Measurements from ENCODE around the gene RNF26. TPM values are rescaled to one million over a fixed set of nuclear protein-coding genes. Genes with fewer than 3 reads are reported as not detected.

RNF26 gene
- polyA plus RNA-seq, 4 donors = 28.4 to 34.5 (median 30.9) TPM

DNA sequence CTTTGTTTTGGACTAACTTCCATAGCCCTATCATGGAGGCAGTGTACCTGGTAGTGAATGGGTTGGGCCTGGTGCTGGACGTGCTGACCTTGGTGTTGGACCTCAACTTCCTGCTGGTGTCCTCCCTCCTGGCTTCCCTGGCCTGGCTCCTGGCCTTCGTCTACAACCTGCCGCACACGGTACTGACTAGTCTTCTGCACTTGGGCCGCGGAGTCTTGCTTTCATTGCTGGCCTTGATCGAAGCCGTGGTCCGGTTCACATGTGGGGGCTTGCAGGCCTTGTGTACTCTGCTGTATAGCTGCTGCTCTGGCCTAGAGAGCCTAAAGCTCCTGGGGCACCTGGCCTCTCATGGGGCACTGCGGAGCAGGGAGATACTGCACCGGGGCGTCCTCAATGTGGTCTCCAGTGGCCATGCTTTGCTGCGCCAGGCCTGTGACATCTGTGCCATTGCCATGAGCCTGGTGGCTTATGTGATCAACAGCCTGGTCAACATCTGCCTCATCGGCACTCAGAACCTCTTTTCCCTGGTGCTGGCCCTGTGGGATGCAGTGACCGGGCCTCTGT is 846 bp downstream of the RNF26 start:
- no peak for DNase-seq (ENCODE audit: low read depth in 4 of 4, low spot score in 3 of 4)

DNA sequence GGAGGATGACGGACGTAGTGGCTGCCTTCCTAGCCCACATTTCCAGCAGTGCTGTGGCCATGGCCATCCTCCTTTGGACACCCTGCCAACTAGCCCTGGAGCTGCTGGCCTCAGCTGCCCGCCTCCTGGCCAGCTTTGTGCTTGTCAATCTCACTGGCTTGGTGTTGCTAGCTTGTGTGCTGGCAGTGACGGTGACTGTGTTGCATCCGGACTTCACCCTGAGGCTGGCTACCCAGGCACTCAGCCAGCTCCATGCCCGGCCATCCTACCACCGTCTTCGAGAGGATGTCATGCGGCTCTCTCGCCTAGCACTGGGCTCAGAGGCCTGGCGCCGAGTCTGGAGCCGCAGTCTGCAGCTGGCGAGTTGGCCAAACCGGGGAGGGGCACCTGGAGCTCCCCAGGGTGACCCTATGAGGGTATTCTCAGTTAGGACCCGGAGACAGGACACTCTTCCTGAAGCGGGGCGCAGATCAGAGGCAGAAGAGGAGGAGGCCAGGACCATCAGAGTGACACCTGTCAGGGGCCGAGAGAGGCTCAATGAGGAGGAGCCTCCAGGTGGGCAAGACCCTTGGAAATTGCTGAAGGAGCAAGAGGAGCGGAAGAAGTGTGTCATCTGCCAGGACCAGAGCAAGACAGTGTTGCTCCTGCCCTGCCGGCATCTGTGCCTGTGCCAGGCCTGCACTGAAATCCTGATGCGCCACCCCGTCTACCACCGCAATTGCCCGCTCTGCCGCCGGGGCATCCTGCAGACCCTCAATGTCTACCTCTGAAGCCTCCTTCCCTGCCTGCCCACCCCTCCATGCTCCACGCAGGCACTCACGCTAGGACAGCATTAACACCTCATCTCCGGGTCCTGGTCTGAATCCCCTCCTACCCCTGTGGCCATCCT is 1.6 kb downstream of the RNF26 start:
- DNase-seq (ENCODE audit: low read depth in 4 of 4, low spot score in 3 of 4) = no peak

DNA sequence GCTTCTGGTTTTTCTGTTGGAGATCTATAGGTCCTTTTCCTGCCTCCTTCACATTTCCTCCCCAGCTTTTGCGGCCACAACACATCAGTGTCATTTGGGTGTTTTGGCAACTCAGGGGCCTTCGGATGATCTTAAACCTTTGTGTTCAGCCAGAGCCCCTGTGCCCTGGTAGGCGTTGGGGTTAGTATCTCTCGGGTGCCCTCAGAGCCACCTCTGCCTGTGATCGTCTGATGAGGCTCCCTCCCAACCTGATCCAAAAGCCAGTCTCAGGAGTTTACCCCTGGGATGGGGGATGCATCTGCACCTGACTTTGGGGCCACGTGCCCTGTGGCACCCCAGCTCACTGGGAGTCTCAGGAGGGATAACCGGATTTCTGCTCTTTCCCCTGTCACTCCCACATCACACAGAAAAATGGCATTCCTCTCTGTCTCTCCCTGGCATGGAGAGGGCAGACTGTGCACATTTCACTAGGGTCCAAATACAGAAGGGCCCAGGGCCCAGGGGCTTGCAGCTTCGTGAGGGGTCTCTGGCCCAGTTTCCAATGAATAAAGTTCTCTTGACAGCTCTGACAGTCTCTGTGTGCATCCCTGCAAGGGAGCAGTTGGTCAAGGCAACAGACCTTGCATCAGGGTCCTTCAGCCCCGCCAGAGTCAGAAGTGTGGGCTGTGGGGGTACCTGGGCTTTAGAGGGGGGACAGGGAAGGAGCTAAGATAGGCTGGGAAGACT is 2.6 kb downstream of the RNF26 start:
- no peak for DNase-seq (ENCODE audit: low read depth in 4 of 4, low spot score in 3 of 4)

DNA sequence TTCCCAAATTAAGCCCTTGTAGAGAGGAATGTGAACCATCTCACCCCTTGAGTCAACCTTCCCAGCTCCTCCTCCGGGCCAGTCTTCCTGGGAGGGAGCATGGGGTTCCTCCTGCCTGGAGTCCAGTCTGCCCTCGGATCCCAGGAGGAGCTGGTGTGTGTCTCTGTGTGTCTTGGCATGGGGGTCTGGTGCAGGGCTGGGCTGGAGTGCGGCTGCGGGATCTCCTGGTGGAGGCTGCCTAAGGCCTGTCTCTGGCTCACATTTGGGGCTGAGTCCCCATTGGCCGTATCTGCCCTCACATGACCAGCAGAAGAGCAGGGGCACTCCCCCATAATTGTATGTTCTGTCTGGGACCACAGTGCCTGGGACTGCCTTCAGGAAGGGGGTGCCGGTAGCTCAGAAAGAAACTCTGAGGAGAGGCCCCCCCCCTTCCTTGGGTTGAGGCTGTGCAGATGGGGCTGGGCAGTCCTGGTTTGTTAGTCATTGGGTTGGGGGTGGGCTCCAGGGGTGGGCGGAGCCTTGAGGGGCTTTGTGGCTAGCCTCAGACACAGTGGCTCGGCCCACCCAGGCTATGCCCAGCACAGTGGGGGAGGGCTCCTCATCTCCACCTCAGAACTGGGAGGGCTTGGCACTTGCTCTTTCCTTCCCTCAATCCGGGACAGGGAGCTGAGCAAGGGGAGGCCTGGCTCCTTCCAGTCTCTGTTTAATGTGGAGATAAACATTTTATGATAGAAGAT is 3.4 kb downstream of the RNF26 start:
- no peak for DNase-seq (ENCODE audit: low read depth in 4 of 4, low spot score in 3 of 4)

DNA sequence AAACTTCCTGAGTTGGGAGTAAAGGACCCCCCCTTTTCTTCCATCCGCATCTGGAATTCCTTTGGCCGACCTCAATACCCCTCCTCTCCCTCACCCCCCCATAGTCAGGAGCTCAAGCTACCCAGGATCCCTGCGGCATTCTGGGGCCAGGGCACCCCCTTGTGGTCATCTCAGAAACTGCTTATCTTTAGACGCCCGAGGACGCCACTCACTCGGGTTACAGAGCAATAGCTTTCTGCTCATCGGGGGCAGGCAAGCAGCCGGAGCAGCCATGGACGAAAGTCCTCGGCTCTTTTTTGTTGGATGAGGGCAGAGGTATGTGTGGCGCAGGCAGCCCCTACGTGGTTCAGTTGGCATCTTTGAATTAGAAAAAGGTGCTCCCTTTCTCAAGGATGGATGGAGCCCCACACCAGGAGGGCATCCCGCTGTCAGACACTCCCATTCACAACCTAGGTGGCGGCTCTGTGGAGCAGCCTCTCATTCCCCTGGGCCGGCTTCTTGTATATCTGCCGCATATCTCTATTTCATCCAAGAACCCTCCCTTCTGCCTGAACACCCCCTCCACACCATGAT is 4.1 kb downstream of the RNF26 start:
- DNase-seq (ENCODE audit: low read depth in 4 of 4, low spot score in 3 of 4) = no peak

DNA sequence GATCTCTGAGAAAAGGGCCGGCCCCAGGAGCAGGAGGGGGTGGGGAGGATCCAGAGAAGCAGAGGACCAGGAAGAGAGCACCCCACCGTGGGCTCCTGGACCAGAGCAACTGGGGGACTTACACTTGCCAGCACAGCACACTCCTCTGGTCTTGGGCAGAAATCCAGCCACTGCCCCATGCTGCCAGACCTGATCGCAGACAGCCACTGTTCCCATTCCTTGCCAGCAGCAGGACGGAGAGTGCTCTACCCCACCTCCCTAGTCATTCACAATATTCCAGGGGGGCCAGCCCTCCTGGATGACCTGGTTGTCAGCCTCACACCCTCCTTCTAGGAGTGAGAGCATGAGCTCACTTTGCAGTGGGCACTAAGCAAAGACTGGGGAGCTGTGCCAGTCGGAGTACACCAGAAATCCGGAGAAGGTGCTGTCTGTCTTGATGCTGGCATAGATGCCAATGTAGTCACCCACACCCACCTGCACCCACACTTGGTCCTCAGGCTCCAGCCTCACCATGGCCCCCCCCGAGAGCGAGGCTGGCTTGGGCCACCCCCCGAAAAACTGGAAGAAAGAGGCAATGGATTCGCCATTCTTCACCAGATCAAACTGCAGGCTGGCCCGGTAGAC is 4.8 kb downstream of the RNF26 start:
- DNase-seq (ENCODE audit: low read depth in 4 of 4, low spot score in 3 of 4) = no peak

DNA sequence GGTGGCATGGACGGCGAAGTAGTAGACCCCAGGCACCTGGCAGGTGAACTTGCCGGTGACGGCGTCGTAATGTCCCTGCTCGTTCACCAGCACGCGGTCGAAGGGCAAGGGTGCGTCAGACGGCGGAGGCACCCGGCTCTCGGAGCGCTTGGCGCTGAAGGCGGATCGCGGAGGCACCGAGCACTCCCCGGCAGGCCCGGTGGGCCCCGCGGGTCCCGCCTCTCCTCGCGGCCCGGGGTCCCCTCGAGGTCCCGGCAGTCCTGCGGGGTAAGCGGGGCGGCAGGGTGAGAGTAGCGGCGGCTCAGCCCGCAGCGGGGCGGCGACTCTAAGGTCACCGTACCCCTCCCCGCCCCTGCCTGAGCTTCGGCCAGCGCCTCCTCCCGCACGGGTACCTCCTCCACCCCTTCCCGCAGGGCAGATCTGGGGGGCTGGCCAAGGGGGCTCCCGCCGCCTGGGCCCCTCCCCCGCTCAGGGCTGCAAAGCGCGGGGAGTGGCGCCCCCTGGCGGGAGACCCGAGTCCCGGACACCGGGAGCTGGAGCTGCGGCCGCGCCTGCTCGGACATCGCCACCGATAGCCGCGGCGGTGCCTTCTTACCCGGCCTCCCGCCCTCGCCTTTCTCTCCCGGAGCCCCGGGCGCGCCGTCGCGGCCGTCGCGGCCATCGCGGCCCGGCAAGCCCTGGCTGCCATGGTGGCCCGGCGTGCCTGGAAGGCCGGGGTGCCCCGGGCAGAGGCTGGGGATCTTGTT is 5.4 kb downstream of the RNF26 start:
- DNase-seq (ENCODE audit: low read depth in 4 of 4, low spot score in 3 of 4) = no peak

DNA sequence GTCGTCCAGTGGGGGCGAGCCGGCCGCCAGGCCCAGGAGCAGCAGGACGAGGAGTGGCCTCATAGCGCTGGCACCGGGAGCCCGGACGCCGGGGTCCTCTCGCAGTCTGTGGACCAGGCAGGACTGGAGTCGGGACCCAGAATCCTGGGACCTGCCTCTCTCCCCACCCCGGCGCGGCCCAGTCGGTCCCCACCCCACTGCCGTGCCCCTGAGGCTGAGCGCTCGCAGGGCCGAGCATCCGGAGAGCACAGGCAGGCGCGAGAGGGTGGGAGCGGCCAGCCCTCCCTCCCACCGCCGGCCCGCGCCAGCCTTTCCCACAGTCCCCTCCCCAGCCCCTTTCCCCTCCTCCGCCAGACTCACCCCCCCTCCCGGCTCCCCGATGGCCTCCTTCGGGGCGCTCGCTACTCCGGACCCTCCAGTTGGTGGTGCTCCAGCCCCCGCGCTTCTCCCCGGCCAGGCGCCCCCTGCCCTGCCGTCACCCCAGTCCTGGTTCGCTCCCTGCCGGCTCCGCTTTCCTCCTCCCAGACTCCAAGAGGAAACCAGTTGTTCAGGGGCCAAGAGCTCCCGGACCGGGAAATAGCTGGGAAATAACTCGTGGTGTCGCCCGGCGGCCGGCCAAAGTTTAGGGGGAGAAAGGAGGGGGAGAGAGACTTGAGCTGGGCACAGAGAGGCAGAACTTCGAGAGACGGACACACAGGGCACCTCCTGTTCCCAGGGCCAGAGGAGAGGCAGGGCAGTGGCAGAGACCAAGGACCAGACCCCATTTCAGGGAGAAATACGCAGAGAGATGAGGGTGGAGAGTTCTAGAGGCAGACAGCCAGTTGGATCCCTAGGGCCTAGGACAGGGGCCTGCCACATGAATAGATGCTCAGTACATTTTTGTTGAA is 6.3 kb downstream of the RNF26 start, which contains the start of gene C1QTNF5:
TSS of gene C1QTNF5 (minus strand) at position 549 of the 887 bp plus-strand sequence. CDS start at position 63, 486 bp downstream.
- DNase-seq (ENCODE audit: low read depth in 4 of 4, low spot score in 3 of 4) = no peak

DNA sequence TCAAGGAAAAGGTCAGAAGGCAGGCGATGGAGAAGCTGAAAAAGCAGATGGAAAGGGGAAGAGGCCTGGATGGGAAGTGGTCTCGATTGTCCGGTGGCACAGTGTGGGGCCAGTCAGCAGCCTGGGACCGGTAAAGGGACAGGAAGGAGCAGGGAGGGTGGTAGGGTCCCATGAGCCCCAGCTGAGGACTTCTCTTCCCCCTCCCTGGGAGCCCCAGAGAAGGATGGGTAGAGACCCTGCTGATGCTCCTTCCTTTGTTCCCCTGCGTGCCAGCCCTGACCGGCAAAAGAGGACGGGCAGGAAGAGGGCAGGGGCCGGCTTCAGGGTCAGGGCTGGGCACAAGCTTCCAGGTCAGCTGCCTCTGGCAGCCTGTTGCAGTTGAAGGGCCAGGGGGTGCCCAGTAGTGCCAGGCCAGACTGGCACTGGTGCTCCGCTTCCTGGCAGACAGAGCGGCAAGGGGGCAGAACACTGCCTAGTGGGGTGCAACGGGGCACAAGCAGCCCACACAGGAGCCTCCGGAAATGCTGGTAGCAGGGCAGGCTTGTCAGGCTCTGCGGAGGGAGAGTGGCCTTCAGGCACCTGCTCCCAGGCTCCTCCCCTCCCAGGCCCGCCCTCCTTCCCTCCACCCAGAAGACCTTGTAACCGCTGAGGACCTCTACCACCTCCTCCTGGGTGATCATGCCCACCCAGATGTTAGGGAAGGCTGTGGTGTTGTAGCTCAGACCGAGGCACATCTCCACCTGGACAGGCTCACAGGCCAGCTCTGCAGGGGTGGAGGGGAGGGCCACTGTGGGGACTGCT is 7.1 kb downstream of the RNF26 start:
- no peak for DNase-seq (ENCODE audit: low read depth in 4 of 4, low spot score in 3 of 4)

DNA sequence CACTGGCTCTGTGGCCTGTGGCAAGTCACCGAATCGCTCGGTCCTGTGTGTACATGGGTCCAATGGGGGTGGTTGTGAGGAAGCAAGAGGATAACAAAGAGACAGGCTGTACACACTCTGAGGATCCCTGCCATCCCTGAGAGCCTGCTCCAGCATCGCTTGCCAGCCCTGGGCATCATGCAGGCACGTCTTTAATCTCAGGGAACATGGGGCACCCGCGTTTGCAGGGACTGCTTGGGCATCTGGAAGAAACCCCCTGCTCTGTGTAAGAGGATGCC is 7.6 kb downstream of the RNF26 start:
- DNase-seq (ENCODE audit: low read depth in 4 of 4, low spot score in 3 of 4) = no peak

DNA sequence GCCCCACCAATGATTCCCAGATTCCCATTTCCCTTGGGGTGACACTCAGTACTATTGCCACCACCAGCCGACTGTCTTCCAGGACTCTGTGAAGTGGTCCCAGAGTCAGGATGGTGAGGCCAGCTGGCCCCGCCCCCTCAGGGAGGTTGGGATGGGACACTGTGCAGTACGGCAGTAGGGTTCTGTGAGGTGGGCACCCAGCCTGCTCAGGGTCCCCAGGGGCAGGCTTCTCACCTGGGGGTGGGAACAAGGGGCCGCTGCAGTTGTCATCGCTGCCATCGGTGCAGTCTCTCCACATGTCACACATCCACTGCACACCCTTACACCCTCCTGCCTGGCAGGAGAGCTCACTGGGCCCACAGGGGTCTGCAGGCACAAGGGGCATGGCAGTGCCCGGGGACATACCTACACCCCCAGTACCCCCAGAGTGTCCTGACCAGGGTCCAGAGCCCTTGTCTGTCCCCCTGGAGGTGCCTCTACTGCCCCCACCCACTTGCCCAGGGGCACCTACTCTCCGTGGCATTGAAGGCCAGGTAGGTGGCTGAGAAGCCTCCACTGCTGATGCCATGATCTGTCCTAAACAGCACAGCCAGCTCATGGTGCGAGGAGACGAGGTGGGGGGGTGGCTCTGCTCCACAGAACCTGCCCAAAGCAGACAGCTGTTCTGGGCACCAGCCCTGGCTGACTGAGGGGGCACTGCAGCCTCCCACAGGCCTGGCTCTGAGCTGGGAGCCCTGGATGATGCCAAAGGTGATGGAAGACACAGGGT is 8.2 kb downstream of the RNF26 start:
- DNase-seq (ENCODE audit: low read depth in 4 of 4, low spot score in 3 of 4) = no peak

DNA sequence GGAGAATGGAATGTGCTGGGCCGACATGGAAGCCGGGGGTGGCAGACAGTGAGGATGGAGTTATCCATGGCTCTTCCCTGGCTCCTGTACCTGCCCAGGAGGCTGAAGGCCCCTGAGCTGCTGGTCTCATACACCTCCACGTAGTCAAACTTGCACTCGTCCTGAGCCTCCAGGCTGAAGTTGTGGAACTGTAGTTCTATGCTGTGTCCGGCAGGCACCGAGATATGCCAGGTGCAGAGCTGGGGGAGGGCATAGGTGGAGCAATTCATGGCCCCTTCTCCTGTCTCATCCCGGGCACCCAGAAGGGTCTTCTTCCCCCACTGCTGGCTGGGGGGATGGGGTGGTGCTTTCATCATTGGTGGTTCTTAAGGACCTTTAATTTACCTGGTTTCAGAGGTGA is 9.4 kb downstream of the RNF26 start:
- no peak for DNase-seq (ENCODE audit: low read depth in 4 of 4, low spot score in 3 of 4)

DNA sequence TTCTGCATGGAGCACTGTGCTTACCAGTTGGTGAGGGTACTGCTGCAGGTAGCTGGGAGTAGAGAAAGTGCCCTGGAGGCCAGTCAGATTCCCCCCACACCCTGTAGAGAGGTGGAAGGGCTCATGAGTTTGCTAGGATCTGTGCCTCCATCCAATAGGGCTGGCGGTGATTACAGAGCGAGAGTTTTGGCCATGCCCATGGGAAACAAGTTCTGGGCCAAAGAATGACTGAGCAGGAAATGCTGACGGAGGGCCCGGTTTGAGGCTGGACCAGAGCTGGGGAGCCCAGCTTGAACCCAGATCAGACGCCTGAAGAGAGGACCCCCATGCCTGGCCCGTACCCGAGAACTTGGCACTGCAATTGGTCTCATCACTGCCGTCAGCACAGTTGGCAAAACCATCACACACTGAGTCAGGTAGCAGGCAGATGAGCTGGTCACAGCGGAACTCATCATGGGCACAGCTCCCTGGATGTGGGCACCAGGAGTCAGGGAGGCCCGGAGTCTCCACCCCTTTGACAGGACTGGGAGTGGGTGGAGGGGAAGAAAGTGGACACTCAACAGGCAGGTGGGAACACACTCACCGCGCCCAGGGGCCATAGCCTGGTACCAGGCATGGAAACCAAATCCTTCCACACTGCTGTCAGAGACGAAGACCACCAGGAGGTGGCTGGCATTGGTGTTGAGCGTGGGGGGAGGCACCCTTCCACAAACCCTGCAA is 10.1 kb downstream of the RNF26 start:
- DNase-seq (ENCODE audit: low read depth in 4 of 4, low spot score in 3 of 4) = no peak

DNA sequence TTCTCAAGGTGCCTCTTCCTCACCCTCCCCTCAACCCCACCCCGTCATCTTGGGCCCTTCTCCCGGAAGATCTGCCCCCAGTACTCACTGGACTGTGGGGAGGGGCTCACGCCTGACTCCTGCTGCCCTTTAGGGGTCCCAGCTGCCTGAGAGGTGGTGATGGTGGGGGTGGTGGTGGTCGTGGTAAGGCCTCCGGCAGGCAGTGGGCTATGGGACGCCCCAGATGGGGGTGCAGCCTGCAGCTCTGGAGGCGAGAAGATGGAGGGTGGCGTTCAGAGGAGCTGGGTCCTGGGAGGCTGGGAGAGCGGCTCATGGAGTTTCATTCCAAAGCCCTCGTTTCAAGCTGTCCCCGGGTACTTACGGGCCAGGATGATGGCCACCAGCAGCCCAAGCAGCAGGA is 11.4 kb downstream of the RNF26 start:
- DNase-seq (ENCODE audit: low read depth in 4 of 4, low spot score in 3 of 4) = no peak

DNA sequence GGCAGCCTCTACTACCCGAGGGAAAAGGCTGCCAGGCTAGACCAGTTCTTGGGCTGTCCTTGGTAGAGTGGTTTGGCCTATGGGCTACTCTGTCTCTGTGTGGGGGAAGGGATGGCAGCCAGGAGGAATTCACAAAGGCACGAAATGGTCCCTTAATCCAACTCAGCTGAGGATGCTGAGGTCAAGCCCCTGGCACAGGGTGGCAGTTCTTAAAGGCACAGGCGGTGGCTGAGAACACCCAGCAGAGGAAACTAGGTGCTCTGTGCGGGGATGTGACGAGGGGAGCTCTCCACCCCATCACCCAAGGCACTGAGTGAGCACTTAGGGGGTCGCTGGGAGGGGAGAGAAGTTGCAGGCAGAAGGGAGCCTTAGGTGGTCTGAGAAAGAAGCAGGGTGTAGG is 12.3 kb downstream of the RNF26 start, which contains the start of gene MFRP:
TSS of gene MFRP (minus strand) at position 101 of the 400 bp plus-strand sequence. CDS start 192 bp downstream, outside the sequence.
- DNase-seq (ENCODE audit: low read depth in 4 of 4, low spot score in 3 of 4) = no peak

DNA sequence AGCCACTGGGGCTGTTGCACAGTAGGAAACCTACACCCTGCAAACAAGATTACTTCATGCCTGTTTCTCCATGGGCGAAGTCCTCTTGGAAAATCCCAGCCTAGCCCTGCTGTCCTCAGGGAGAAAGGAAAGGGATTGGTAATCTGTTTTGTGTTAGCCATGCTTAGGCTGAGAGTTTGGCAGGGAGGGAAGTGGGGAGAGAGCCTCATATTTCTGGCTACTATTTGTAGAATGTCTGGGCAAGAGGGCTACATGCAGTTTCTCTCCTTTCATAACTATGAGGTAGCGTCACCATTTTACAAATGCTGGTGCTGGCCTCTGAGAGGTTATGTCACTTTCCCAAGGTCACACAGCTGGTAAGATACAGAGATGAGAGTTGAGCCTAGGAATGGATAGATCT is 12.9 kb downstream of the RNF26 start:
- no peak for DNase-seq (ENCODE audit: low read depth in 4 of 4, low spot score in 3 of 4)
